Fibroblast of upper back skin (primary cell): Measurements from ENCODE around the gene RPS6KA2.

Experiments
- DNase-seq: peaks from one replicate; pipeline ENCODE4 v3.0.0-alpha.2; 2013

The RPS6KA2 gene

DNA sequence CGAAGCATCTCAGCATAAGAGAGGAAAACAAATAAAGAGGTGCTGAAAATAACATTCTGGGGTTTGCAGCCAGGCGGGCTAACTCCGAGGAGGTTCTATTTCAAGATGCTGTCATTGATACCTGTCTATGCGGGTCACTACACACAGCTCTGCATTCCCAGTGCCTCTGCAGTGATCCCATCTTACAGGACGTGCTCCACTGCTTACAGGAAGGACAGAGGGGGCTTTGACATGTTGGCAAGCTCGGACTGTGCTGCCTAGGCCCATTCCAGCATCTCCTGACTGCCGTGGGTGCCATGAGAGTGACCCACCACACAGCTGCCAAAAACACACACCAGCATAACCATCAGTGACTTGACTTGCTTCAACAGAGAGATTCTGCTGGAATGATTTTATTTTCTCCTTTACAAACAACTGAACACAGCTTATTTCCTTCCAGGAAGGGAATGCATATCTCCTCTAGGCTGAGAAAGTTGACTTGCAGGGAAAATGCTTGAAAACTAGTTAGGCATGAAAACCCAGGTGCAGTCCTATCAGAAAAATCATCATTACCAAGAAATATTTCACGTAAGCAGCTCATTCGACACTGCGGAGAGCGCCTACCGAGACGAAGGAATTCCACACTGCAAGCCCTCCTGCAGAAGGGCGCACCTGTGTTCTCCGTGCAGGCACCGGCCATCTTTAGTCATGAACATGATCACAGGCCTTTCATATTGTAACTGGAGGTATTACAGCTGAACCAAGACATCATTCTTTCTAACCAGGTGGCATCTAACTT, 103.1 kb downstream of the RPS6KA2 start:
- no peak for DNase-seq

- DNase-seq = peak; percentile 33
Measured at GRCh38 chr6:166520905-166521834, 105.9 kb downstream of the RPS6KA2 start.

DNA sequence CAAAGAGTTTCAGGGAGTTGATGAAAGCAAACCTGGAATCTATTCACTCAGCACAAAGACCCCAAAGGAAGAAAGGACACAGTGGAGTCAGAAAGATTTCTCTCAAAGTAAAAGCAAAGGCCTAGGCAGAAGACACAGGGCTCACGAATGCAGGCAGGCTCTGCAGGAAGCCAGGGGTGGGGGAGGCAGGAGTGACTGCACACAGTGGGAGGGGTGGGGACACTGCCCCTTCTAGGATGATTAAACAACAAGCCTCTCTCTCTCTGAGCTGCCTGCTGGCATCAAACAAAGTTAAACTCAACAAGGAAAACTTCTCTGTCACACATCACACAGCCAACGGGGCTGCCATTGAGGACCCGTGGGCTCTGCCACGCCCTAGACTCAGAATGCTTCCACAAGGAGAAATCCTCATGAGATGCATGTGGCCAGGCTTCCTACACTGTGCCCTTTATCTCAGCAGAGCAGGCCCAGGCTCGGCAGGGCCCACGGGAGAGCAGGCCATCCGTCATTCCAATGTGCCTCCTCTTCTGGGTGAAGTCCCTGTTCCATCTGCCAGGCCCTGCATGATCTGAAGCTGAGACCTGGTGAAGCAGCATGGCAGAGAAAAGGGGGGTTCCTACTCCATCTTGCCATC, 110.7 kb downstream of the RPS6KA2 start:
- DNase-seq = peak; percentile 11

DNA sequence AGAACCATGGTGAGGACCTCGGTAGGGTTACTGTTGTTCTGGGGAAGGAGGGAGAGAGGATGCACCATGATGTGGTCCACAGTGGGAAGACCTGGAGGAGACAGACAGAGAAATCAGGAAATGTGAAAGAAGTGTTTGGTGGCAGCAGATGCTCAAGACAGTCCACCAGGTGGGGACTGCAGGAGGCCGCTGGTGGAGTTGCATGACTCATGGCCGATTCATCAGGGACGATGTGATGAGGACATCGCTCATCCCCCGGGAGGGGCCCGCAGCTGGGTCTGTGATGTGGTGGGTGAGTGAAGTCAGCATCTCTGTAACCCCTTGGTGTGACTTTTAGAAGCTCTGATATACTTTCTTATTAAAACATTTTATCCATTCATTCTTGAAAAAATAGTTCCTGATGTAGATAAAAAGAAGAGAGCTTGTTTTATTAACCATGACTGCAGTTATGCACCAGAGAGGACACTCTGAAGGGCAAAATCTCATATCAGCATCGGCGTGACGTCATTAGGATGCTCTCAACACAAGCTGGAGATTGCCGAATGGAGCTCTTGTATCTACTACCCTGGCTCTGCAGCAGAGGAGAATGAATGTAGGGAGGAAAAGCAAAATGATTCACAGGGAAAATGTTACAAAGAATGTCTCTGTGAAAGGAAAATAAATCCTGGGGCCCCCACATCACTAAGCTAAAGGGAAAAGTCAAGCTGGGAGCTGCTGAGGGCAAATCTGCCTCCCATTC, 111.8 kb downstream of the RPS6KA2 start:
- DNase-seq = peak; percentile 86

- DNase-seq = no peak
Measured at GRCh38 chr6:166514196-166514595, 112.9 kb downstream of the RPS6KA2 start.

DNA sequence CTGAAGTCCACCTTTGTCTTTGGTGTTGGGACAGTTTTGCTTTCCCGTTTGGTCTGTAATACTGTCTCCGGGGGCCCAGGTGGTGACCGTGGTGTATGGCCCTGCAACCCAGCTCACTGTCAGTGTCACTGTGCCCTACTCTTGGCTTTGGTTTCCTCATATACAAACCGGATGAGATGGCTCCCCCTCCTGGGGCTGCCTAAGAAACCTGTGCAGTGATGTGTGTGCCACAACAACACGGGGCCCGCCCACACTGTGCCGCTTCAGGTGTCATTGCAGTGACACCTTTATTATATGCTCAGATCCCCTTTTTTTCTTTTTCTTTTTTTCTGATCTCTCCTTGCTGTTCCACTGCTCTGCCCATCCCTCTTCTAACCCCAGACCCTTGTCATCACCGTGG, 114.5 kb downstream of the RPS6KA2 start:
- no peak for DNase-seq

DNA sequence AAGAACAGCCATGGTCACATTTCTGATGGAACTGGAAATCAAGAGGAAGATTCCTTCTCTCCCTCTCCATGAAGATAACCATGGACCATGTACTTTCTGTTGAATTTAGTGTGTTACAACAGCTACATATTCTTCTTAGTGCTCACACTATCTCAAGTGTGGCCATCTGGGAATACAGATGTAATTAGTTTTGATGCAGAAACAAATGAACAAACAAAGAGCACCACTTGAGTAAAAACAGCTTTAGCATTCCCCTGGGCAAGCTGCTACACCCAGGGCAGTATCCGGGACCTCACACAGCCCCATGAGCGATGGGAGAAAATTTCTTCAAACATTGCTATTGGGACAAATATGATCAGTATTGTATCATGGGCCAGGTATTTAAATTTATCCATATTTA, 115.7 kb downstream of the RPS6KA2 start:
- DNase-seq = no peak

DNA sequence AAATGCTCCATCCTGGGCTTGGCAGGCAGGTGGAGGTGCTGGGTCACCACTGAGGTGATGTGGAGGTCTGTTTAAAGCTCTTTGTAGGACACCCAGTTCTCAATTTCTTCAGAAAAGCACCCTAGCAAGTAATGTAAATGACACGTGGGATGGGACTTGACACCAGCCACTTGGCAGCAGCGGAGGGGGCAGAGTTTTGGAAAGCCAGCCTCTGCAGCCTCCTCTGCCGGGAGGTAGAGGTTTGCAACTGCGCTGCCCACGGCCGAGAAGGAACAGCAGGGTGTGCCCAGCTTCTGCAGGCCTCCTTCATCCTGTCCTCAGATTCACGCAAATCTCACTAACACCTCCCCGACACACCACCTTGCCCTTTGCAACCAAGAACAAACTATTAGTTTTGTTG, 117.9 kb downstream of the RPS6KA2 start:
- DNase-seq = no peak

GRCh38 chr6:166508726-166509125, 118.3 kb downstream of the RPS6KA2 start:
- no peak for DNase-seq

GRCh38 chr6:166507809-166508564, 119.1 kb downstream of the RPS6KA2 start:
- DNase-seq = no peak

GRCh38 chr6:166507380-166507779, 119.7 kb downstream of the RPS6KA2 start:
- no peak for DNase-seq

GRCh38 chr6:166505133-166505905, 121.7 kb downstream of the RPS6KA2 start:
- DNase-seq = no peak

DNA sequence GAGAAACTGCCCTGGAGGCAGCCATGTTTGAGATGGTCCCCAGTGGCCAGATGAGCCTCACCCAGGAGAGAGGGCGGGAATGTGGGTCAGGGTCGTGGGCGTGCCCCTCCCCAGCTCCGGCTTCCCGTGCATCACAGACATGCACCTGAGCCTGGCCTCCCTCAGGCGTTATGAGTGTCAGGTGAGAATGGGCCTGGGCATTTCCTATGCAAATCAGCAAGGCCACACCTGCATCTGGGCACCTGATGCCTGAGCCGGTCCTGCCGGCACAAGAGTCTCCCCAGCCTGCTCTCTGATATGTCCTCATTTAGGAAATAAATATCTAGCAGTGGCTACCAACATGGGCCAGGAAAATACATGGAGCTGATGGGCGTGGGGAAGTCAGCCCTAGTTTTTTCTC, 123.0 kb downstream of the RPS6KA2 start:
- DNase-seq = no peak

DNA sequence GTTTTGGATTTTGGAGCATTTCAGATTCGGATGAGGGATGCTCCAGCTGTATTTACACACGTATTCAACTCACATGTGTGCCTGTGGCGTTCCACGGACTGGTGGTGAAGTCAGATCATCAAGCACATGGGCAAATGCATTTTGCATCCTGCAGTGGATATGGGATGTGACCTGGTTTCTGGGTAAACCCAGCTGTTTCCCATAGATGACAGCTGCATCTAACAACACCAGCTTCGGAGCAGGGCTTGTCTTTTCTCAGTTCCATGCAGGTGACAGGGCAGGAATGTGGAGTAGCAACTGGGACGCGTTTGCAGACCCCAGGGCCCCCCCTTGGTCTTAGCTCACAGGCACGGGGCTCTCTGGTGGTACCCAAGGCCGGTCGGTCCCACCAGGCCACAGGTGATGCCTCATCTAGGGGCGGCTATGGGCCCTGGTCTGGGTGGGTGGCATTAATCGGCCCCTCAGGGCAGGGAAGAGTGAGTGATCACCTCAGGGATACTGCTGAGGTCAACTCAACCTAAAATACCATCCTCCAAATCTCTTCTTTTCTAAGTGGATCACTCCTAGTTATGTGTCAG, 123.8 kb downstream of the RPS6KA2 start:
- DNase-seq = no peak

DNA sequence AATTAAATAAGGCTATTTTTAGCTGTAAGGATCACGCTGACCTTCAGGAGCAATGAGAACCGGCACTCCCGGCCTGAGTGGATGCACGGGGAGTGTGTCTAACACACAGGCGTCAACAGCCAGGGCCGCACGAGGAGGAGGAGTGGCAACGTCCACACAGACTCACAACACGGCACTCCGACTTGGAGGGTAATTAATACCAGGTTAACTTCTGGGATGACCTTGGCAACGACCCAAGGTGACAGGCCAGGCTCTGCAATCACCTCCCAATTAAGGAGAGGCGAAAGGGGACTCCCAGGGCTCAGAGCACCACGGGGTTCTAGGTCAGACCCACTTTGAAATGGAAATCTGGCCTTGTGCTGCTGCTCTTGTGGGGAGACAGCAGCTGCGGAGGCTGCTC, 124.6 kb downstream of the RPS6KA2 start:
- no peak for DNase-seq

DNA sequence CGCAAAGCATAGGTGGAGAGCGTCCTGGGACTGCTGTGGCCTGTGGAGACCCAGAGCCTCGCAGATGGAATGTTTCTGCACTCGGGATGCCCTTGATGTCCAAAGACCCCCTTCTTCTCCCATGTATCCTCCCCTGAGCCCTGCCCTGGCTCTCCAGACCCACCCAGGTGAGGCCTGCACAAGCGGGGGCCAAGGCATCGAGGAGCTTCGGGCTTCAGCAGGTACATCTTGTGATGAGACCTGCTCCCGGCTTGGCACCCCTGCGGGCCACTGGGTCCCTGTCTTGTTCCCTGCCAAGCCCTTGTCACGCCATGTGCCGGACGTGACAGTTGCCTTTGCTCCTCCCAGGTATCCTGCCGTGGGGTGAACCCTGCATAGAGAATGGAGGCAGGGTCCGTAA, 125.8 kb downstream of the RPS6KA2 start:
- no peak for DNase-seq

DNA sequence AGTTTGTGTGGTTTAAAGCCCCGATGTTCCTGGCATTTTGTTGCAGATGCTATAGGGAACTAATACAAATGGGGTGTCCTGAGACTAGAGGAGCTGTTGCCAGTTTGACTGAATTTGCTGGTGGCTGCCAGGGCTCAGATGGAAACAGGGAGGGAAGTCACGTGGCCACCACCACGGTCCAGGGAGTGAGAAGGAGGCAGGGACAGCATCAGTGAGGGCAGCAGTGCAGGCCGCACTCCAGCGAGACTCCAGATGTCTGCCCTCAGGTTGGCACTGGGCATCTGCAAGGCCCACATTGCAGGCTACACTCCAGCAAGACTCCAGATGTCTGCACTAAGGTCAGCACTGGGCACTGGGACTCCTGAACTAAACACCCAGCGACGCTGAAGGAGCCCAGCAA, 126.8 kb downstream of the RPS6KA2 start:
- DNase-seq = no peak

DNA sequence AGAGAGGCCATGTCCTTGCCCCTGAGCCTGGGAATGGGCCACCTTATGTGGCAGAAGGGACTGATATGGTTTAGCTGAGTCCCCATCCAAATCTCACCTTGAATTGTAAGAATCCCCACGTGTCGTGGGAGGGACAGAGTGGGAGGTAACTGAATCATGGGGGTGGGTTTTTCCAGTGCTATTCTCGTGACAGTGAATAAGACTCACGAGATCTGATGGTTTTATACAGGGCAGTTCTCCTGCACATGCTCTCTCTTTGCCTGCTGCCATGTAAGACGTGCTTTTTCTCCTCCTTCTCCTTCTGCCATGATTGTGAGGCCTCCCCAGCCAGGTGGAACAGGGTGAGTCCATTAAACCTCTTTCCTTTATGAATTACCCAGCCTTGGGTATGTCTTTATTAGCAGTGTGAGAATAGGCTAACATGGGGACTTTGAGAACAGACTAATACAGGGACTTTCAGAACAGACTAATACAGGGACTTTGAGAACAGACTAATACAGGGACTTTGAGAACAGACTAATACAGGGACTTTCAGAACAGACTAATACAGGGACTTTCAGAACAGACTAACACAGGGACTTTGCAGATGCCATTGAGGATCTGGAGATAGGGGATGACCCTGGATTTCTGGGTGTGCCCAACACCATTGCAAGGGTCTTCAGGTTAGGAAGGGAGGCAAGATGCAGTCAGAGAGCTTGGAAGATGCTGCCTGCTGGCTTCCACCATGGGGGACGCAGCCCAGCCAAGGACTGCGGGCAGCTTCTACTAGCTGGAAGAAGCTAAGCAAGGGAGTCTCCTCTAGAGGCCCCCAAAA, 127.5 kb downstream of the RPS6KA2 start:
- DNase-seq = no peak

GRCh38 chr6:166498661-166499349, 128.2 kb downstream of the RPS6KA2 start:
- DNase-seq = no peak
